Hippocampal formation (tissue), 2 donors: ENCODE results near the gene LRFN4.

Experiments used
- DNase-seq, 2 donors: peaks; one replicate each; lab custom pipeline; 2025; lab: John Stamatoyannopoulos, UW

LRFN4 gene

GRCh38 chr11:66845143-66845875, 11.6 kb upstream of the LRFN4 start:
- no peak for DNase-seq

GRCh38 chr11:66845876-66846212, 11.0 kb upstream of the LRFN4 start:
- DNase-seq: no peak

GRCh38 chr11:66846671-66847091, 10.2 kb upstream of the LRFN4 start:
- DNase-seq: no peak

GRCh38 chr11:66847461-66848232, 9.2 kb upstream of the LRFN4 start:
- no peak for DNase-seq

- DNase-seq: no peak
Observed at GRCh38 chr11:66848671-66849500, 8.0 kb upstream of the LRFN4 start.

GRCh38 chr11:66849501-66850234, 7.2 kb upstream of the LRFN4 start:
- no peak for DNase-seq

- DNase-seq: no peak
Observed at GRCh38 chr11:66850235-66850587, 6.7 kb upstream of the LRFN4 start.

- no peak for DNase-seq
Observed at GRCh38 chr11:66850588-66851238, 6.2 kb upstream of the LRFN4 start.

- no peak for DNase-seq
Observed at GRCh38 chr11:66851239-66851596, 5.6 kb upstream of the LRFN4 start.

GRCh38 chr11:66851698-66852465, 5.0 kb upstream of the LRFN4 start:
- DNase-seq: no peak

GRCh38 chr11:66852466-66853241, 4.2 kb upstream of the LRFN4 start:
- no peak for DNase-seq

- DNase-seq: no peak
Observed at GRCh38 chr11:66853242-66854229, 3.3 kb upstream of the LRFN4 start.

GRCh38 chr11:66854231-66854661, 2.6 kb upstream of the LRFN4 start:
- DNase-seq: no peak

- DNase-seq: no peak
Observed at GRCh38 chr11:66854729-66855211, 2.1 kb upstream of the LRFN4 start.

- DNase-seq: peak; percentile 91 to 92
Observed at GRCh38 chr11:66855574-66856495, 1.0 kb upstream of the LRFN4 start.

- DNase-seq: no peak
Observed at GRCh38 chr11:66857234-66857926, 516 bp downstream of the LRFN4 start.

GRCh38 chr11:66857927-66858185, 992 bp downstream of the LRFN4 start:
- no peak for DNase-seq
